HEK293 (cell line): ENCODE results near the gene SELENOW.

ENCODE experiments used
- CTCF ChIA-PET: fragments of 350-600 bp; formaldehyde crosslinking; extraction: SDS; loops from one replicate; lab custom pipeline; 2021; ENCODE audit warnings: antibody characterized with exemption; lab: Yijun Ruan, JAX
- POLR2A ChIA-PET: fragments of 300-600 bp; formaldehyde crosslinking; extraction: SDS; loops from one replicate; lab custom pipeline; 2020; ENCODE audit warnings: antibody characterized with exemption, inconsistent platforms; lab: Yijun Ruan, JAX
- H3K27ac ChIP-seq: fragments of 200-500 bp; sonication (Bioruptor generic); 2 replicates; pipeline ENCODE4 v1.5.1; 2014; ENCODE audit warnings: low read depth, low read length, control low read depth, inconsistent platforms; ENCODE audit errors: extremely low read depth
- H3K36me3 ChIP-seq, 2 experiments: fragments of 200-500 bp in 1 of 2; sonication (Bioruptor generic) in 1 of 2; 1 replicate in 1 of 2; 2 replicates in 1 of 2; pipeline ENCODE4 v1.5.1; 2014 to 2017; ENCODE audit warnings: inconsistent platforms in 2 of 2, low read length in 2 of 2; ENCODE audit not compliant: control insufficient read depth in 2 of 2, insufficient read depth in 1 of 2
- H3K4me1 ChIP-seq: fragments of 200-500 bp; sonication (Bioruptor generic); 2 replicates; pipeline ENCODE4 v1.5.1; 2014; ENCODE audit warnings: mild to moderate bottlenecking, low read length, inconsistent platforms; ENCODE audit not compliant: control insufficient read depth, insufficient read depth
- H3K4me3 ChIP-seq: 2 replicates; pipeline ENCODE4 v1.5.1; 2011; ENCODE audit warnings: low read depth, mild to moderate bottlenecking, control low read depth, low read length, moderate library complexity
- H3K9me3 ChIP-seq: fragments of 200-500 bp; sonication (Bioruptor generic); 2 replicates; pipeline ENCODE4 v1.5.1; 2014; ENCODE audit warnings: low read depth, low read length, inconsistent platforms; ENCODE audit not compliant: control insufficient read depth, insufficient read depth
- FEZF1 ChIP-seq: fragments of 450-650 bp; formaldehyde crosslinking; IDR thresholded peaks from 2 replicates; pipeline ENCODE4 v1.5.1; 2016; ENCODE audit warnings: missing biosample characterization, missing genetic modification characterization
- MYNN ChIP-seq: fragments of 450-650 bp; formaldehyde crosslinking; IDR thresholded peaks from 2 replicates; pipeline ENCODE4 v1.5.1; 2016; ENCODE audit warnings: missing biosample characterization, missing genetic modification characterization, borderline replicate concordance
- OSR2 ChIP-seq: fragments of 450-650 bp; formaldehyde crosslinking; IDR thresholded peaks from 2 replicates; pipeline ENCODE4 v1.5.1; 2016; ENCODE audit warnings: missing biosample characterization, missing genetic modification characterization
- OVOL3 ChIP-seq: fragments of 450-650 bp; formaldehyde crosslinking; IDR thresholded peaks from 2 replicates; pipeline ENCODE4 v1.5.1; 2016; ENCODE audit warnings: missing biosample characterization, missing genetic modification characterization
- SALL2 ChIP-seq: fragments of 450-650 bp; formaldehyde crosslinking; IDR thresholded peaks from 2 replicates; pipeline ENCODE4 v1.5.0; 2017; ENCODE audit warnings: missing biosample characterization, mild to moderate bottlenecking, missing genetic modification characterization, borderline replicate concordance
- SP7 ChIP-seq: fragments of 450-650 bp; formaldehyde crosslinking; IDR thresholded peaks from 2 replicates; pipeline ENCODE4 v1.5.1; 2016; ENCODE audit warnings: missing biosample characterization, missing genetic modification characterization
- ZBTB26 ChIP-seq: fragments of 450-650 bp; formaldehyde crosslinking; optimal IDR thresholded peaks from 2 replicates; pipeline ENCODE3; 2016; ENCODE audit warnings: missing biosample characterization, mild to moderate bottlenecking, missing genetic modification characterization
- ZBTB48 ChIP-seq: fragments of 450-650 bp; formaldehyde crosslinking; IDR thresholded peaks from 2 replicates; pipeline ENCODE4 v1.5.1; 2016; ENCODE audit warnings: missing biosample characterization, missing genetic modification characterization
- ZFP3 ChIP-seq: fragments of 450-650 bp; formaldehyde crosslinking; IDR thresholded peaks from 2 replicates; pipeline ENCODE4 v1.5.1; 2016; ENCODE audit warnings: low read depth, missing biosample characterization, missing genetic modification characterization
- ZNF121 ChIP-seq: fragments of 450-650 bp; formaldehyde crosslinking; IDR thresholded peaks from 2 replicates; pipeline ENCODE4 v1.5.1; 2016; ENCODE audit warnings: missing biosample characterization, missing genetic modification characterization
- ZNF239 ChIP-seq: fragments of 450-650 bp; formaldehyde crosslinking; IDR thresholded peaks from 2 replicates; pipeline ENCODE4 v1.5.1; 2016; ENCODE audit warnings: missing biosample characterization, missing genetic modification characterization
- ZNF248 ChIP-seq: fragments of 450-650 bp; formaldehyde crosslinking; IDR thresholded peaks from 2 replicates; pipeline ENCODE4 v1.5.1; 2017; ENCODE audit warnings: missing biosample characterization, missing genetic modification characterization
- ZNF274 ChIP-seq, 2 experiments: fragments of 200-500 bp in 1 of 2; fragments of 450-650 bp in 1 of 2; sonication (Bioruptor generic) in 1 of 2; formaldehyde crosslinking in 1 of 2; IDR thresholded peaks; 2 replicates each; pipeline versions ENCODE4 v1.5.1 to v1.6.1; 2014 to 2016; ENCODE audit warnings: borderline replicate concordance in 1 of 2, inconsistent platforms in 1 of 2, low read length in 1 of 2, missing biosample characterization in 1 of 2, missing genetic modification characterization in 1 of 2
- ZNF302 ChIP-seq: fragments of 450-650 bp; formaldehyde crosslinking; IDR thresholded peaks from 2 replicates; pipeline ENCODE4 v1.5.1; 2016; ENCODE audit warnings: missing biosample characterization, missing genetic modification characterization, low read depth
- ZNF335 ChIP-seq: fragments of 450-650 bp; formaldehyde crosslinking; conservative IDR thresholded peaks from 2 replicates; pipeline ENCODE4 v1.5.1; 2016; ENCODE audit warnings: missing biosample characterization, missing genetic modification characterization
- ZNF350 ChIP-seq: fragments of 450-650 bp; formaldehyde crosslinking; IDR thresholded peaks from 2 replicates; pipeline ENCODE4 v1.5.0; 2017; ENCODE audit warnings: missing biosample characterization, mild to moderate bottlenecking, missing genetic modification characterization
- ZNF354C ChIP-seq: fragments of 450-650 bp; formaldehyde crosslinking; IDR thresholded peaks from 2 replicates; pipeline ENCODE4 v1.5.1; 2016; ENCODE audit warnings: missing biosample characterization, missing genetic modification characterization, low read depth, borderline replicate concordance
- ZNF555 ChIP-seq: fragments of 450-650 bp; formaldehyde crosslinking; conservative IDR thresholded peaks from 2 replicates; pipeline ENCODE4 v1.5.1; 2017; ENCODE audit warnings: missing biosample characterization, mild to moderate bottlenecking, missing genetic modification characterization, inconsistent platforms
- ZNF639 ChIP-seq: fragments of 450-650 bp; formaldehyde crosslinking; IDR thresholded peaks from 2 replicates; pipeline ENCODE4 v1.5.1; 2016; ENCODE audit warnings: missing biosample characterization, missing genetic modification characterization
- ZNF660 ChIP-seq: fragments of 450-650 bp; IDR thresholded peaks from 2 replicates; pipeline ENCODE4 v1.5.1; 2018; ENCODE audit warnings: missing biosample characterization, mild to moderate bottlenecking, missing genetic modification characterization
- ZNF670 ChIP-seq: fragments of 450-650 bp; formaldehyde crosslinking; IDR thresholded peaks from 2 replicates; pipeline ENCODE4 v1.5.1; 2016; ENCODE audit warnings: missing biosample characterization, missing genetic modification characterization, low read depth
- ZNF747 ChIP-seq: fragments of 450-650 bp; formaldehyde crosslinking; IDR thresholded peaks from 2 replicates; pipeline ENCODE4 v1.5.1; 2016; ENCODE audit warnings: missing biosample characterization, missing genetic modification characterization
- ZNF76 ChIP-seq: fragments of 450-650 bp; formaldehyde crosslinking; IDR thresholded peaks from 2 replicates; pipeline ENCODE4; 2016; ENCODE audit warnings: low read depth, missing biosample characterization, missing genetic modification characterization, borderline replicate concordance
- ZNF768 ChIP-seq: fragments of 450-650 bp; formaldehyde crosslinking; IDR thresholded peaks from 2 replicates; pipeline ENCODE4 v1.5.1; 2018; ENCODE audit warnings: missing biosample characterization, mild to moderate bottlenecking, missing genetic modification characterization
- ZNF776 ChIP-seq: fragments of 450-650 bp; formaldehyde crosslinking; IDR thresholded peaks from 2 replicates; pipeline ENCODE4 v1.5.0; 2017; ENCODE audit warnings: missing biosample characterization, missing genetic modification characterization, borderline replicate concordance
- ZNF785 ChIP-seq: fragments of 450-650 bp; formaldehyde crosslinking; IDR thresholded peaks from 2 replicates; pipeline ENCODE4 v1.5.1; 2016; ENCODE audit warnings: missing biosample characterization, missing genetic modification characterization
- ZSCAN16 ChIP-seq: fragments of 450-650 bp; formaldehyde crosslinking; IDR thresholded peaks from 2 replicates; pipeline ENCODE4 v1.5.1; 2016; ENCODE audit warnings: missing biosample characterization, missing genetic modification characterization
- TF ChIP-seq, protein P1 (sequence below): fragments of 450-650 bp; formaldehyde crosslinking; IDR thresholded peaks from 2 replicates; pipeline ENCODE4; 2016; ENCODE audit warnings: missing biosample characterization, missing genetic modification characterization
- TF ChIP-seq, protein P2 (sequence below): fragments of 450-650 bp; formaldehyde crosslinking; IDR thresholded peaks from 2 replicates; pipeline ENCODE4 v1.5.1; 2017; ENCODE audit warnings: missing biosample characterization, missing genetic modification characterization
- TF ChIP-seq, protein P3 (sequence below): fragments of 450-650 bp; formaldehyde crosslinking; IDR thresholded peaks from 2 replicates; pipeline ENCODE4 v1.5.1; 2016; ENCODE audit warnings: missing biosample characterization, missing genetic modification characterization

Gene SELENOW

GRCh38 chr19:47790398-47790814 is 11.9 kb downstream of the SELENOW start:
- POLR2A ChIA-PET: interaction anchor here (0.6 kb wide), 1 partner anchor 25 kb away, joined by 3 read pairs; no protein-coding TSS in a partner anchor
- no peaks in the 10 kb centered on the region for H3K4me1 ChIP-seq
- CTCF ChIA-PET: interaction anchor here (0.6 to 7.9 kb wide), 31 partner anchors 8 to 392 kb away, joined by 3 to 197 read pairs (median 5); partner anchors contain the start of genes EHD2 and NOP53
- H3K27ac ChIP-seq: no peak overlapping the region
- H3K4me3 ChIP-seq: no peak overlapping the region
- H3K9me3 ChIP-seq: no peaks in the 10 kb centered on the region
- H3K36me3 ChIP-seq: peaks cover 4 to 8% of the 10 kb centered on the region in 2 experiments; a peak in 2 of 3 replicates
- TF ChIP-seq ZNF639 (tag by site-specific recombination) (no peak), ZNF121 (tag by site-specific recombination) (no peak), ZFP3 (tag by site-specific recombination) (no peak), ZNF785 (no peak), ZBTB48 (tag by site-specific recombination) (no peak), ZNF350 (tag by site-specific recombination) (no peak), ZBTB26 (no peak), FEZF1 (tag by site-specific recombination) (no peak), ZNF670 (no peak), ZNF335 (tag by site-specific recombination) (no peak), ZNF302 (tag by site-specific recombination) (no peak), ZNF747 (tag by site-specific recombination) (no peak), ZNF768 (tag by site-specific recombination) (no peak), ZNF555 (tag by site-specific recombination) (no peak), SP7 (tag by site-specific recombination) (peak; percentile 29; the same call in 1 of the 2 replicates), MYNN (no peak), OVOL3 (tag by site-specific recombination) (no peak), ZNF776 (no peak), ZSCAN16 (tag by site-specific recombination) (no peak), ZNF274 (IDR thresholded peaks at IDR 0.05; ENCODE audit: low read length) (no peak), ZNF274 (tag by site-specific recombination; IDR thresholded peaks at IDR 0.05; ENCODE audit: borderline replicate concordance) (no peak), ZNF354C (tag by site-specific recombination) (no peak), SALL2 (tag by site-specific recombination) (no peak), ZNF660 (no peak), ZNF248 (no peak), ZNF76 (tag by site-specific recombination) (no peak), ZNF239 (no peak), OSR2 (tag by site-specific recombination) (no peak)
- TF ChIP-seq, protein P1, sequence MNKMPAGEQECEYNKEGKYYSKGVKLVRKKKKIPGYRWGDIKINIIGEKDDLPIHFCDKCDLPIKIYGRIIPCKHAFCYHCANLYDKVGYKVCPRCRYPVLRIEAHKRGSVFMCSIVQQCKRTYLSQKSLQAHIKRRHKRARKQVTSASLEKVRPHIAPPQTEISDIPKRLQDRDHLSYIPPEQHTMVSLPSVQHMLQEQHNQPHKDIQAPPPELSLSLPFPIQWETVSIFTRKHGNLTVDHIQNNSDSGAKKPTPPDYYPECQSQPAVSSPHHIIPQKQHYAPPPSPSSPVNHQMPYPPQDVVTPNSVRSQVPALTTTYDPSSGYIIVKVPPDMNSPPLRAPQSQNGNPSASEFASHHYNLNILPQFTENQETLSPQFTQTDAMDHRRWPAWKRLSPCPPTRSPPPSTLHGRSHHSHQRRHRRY (tag by site-specific recombination): no peak
- TF ChIP-seq, protein P2, sequence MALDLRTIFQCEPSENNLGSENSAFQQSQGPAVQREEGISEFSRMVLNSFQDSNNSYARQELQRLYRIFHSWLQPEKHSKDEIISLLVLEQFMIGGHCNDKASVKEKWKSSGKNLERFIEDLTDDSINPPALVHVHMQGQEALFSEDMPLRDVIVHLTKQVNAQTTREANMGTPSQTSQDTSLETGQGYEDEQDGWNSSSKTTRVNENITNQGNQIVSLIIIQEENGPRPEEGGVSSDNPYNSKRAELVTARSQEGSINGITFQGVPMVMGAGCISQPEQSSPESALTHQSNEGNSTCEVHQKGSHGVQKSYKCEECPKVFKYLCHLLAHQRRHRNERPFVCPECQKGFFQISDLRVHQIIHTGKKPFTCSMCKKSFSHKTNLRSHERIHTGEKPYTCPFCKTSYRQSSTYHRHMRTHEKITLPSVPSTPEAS (tag by site-specific recombination): no peak
- TF ChIP-seq, protein P3, sequence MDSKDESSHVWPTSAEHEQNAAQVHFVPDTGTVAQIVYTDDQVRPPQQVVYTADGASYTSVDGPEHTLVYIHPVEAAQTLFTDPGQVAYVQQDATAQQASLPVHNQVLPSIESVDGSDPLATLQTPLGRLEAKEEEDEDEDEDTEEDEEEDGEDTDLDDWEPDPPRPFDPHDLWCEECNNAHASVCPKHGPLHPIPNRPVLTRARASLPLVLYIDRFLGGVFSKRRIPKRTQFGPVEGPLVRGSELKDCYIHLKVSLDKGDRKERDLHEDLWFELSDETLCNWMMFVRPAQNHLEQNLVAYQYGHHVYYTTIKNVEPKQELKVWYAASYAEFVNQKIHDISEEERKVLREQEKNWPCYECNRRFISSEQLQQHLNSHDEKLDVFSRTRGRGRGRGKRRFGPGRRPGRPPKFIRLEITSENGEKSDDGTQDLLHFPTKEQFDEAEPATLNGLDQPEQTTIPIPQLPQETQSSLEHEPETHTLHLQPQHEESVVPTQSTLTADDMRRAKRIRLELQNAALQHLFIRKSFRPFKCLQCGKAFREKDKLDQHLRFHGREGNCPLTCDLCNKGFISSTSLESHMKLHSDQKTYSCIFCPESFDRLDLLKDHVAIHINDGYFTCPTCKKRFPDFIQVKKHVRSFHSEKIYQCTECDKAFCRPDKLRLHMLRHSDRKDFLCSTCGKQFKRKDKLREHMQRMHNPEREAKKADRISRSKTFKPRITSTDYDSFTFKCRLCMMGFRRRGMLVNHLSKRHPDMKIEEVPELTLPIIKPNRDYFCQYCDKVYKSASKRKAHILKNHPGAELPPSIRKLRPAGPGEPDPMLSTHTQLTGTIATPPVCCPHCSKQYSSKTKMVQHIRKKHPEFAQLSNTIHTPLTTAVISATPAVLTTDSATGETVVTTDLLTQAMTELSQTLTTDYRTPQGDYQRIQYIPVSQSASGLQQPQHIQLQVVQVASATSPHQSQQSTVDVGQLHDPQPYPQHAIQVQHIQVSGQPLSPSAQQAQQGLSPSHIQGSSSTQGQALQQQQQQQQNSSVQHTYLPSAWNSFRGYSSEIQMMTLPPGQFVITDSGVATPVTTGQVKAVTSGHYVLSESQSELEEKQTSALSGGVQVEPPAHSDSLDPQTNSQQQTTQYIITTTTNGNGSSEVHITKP (tag by site-specific recombination): peak; percentile 51
